Stimulated activated CD4-positive, alpha-beta T cell treated with anti-CD3 and anti-CD28 coated beads, Interleukin-15, amount 100 ng/mL, for 48 hours (primary cell): Measurements from ENCODE around the gene DUSP11.
A peak's percentile ranks its signal among the peaks of the same experiment; 100 is the strongest.
"Not testable (repeated sequence)": the region's sequence is repeated elsewhere in the genome, so short reads cannot be mapped to it uniquely, and the experiment has no call there.

Experiments used
- DNase-seq, 2 donors: peaks; one replicate each; pipeline ENCODE4 v3.0.0-alpha.2; 2020; ENCODE audit warnings: low read depth in 2 of 2

DUSP11 gene

DNA sequence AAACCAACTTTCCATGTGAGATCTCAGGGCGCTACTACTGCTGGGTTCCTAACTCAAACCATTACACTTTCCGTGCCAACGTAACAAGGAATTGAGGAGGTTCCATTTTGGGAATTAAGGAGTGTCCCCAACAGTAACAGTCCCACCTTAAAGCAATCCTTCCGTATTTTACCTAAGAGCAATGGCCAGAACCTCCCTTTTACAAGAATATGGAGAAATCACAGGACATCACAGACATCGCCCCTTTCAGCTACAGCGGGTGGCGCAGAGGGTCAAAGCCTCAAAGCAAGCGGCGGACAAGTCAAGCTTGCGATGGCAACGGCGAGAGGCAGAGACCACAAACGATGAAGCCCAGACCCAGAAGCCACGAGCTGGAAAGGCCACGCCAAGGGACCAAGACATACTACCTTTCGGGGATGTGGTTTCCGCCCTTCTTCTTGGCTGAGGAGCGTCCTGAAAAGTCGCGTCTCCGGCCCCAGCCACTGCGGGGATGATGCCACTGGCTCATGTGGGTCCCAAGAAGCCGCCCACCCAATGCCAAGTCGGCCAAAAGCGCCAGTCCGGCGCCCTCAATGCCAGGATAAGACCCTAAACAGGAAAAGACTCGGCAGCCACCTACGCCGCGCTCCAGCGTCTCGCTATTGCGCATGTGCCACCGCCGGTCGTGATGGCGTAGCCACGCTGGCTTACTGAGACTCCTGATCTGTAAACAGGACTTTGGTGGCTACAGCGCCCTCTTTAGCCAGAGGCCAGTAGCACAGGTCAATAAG lies at the start of gene DUSP11:
TSS of gene DUSP11 (minus strand) at position 637 of the 770 bp plus-strand sequence. CDS start at position 508, 129 bp downstream.
- peak; percentile 91 to 95 for DNase-seq

DNA sequence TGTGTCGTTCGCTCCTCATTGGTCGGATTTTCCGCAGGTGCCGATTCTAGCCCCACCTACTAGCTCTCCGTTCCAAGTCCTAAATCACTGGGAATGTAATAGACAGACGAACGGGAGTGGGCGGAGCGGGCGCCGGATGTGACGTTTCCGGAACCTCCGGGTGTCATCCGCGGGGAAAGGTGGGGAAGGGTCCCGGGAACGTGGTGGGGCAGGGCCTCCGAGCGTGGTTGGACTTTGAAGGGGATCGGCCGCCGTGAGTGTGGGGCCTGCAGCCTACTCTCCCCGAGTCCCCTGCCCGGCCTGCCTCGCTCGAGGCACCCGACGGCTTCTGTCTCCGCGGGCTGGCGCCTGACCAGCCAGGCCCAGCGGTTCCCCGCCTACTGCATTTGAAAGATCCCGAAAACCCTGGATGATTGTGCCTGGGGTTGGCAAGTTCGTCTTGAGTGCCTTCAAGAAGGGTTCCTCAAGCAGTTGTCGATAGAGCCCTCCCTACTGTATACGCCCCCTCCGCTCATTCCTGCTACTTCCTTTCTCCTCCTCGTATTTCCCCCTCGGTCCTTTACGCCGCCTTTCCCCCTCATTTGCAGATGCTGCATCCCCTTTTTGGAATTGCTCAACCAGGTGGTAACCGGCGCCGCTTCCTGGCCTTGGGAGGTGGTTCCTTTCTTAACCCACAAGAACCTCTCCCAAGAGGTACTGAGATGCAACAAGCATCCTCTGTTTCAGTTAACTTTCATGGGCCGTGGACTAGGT lies 49.1 kb upstream of the DUSP11 start, which contains the start of gene STAMBP:
TSS of gene STAMBP (plus strand) at position 144 of the 753 bp plus-strand sequence. CDS start 1,896 bp downstream, outside the sequence.
- DNase-seq = peak; percentile 83 to 88

DNA sequence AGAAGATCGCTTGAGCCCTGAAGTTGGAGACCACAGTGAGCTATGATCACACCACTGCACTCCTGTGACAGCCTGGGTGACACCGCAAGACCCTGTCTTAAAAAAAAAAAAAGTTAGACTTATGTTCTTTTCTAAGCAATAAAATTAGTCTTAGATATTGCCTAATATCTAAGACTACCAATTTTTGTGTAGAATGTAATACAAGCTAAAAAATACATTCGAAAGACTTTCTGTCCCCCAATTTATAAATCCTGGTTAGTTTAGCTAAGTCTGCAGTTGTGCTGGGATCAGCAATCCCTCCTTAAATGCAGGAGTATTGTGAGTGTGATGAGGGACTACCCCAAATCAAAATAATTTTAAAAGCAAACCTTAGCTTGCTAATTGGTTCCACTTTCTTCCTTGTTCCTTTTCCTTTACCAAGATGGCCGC lies 48.5 kb upstream of the DUSP11 start:
- no peak for DNase-seq

DNA sequence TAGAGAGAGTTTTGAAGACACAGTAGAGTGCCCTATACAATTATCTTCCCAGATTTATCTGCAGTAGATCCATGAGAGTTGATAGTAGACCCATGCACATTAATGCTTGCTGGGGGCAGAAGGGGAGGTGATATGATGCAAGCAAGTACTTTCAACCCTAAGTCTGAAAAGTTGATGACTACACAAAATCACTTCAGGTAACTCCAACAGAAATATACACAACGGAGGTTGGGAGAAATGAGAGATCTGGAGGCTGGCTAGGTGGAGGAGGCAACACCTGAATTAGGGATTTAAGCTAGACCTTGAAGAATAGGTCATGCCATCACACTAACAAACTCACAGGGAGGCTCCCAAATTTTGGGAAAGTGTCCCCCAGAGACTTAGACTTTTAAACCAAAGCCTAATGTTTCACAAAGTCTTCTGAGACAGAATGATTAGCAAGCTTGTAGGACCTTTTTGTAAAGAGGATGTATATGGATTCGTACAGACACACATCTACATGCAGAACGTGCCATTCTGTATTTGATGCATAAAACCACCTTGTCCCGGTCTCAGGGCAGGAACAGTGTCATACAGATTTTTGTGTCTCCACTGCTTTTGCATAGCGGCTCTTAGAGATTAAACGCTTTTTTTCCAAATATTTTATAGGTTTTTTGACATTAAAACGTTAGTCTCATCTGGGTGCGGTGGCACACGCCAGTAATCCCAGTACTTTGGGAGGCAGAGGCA lies 47.9 kb upstream of the DUSP11 start:
- DNase-seq = no peak

DNA sequence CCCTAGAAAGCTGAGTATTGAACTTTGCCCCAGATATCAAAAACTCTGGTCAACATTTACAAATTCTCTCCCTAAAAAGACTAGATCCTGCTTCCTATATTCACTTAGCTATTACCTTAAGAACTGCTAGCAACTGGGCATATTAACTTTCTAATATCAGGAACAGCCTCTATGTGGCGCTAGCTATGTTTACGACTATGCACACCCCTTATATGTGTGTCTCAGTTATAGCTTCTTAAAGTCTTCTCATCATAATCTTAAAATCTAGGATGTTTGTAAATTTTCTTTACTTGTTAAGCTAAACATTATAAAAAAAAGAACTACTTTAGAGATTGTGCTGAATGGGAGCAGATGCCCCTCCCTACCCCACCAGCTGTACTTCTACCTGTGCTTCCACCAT lies 47.1 kb upstream of the DUSP11 start:
- no peak for DNase-seq

DNA sequence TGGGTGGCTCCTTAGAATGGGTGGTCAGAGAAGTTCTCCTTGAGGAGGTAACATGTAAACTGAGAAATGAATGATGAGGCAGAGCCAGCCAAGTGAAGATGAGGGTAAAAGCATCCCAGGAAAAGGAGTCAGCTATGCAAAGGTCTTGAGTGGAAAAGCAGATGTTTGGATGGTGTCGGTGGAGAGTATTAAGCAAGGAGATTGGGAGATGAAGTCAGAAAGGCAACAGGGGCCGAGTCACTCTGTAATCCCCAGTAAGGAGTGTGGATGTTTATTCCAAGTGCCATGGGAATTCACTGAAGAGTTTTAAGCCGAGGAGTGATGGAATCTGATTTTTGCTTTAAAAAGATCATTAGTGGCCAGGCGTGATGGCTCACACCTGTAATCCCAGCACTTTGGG lies 45.5 kb upstream of the DUSP11 start:
- no peak for DNase-seq

DNA sequence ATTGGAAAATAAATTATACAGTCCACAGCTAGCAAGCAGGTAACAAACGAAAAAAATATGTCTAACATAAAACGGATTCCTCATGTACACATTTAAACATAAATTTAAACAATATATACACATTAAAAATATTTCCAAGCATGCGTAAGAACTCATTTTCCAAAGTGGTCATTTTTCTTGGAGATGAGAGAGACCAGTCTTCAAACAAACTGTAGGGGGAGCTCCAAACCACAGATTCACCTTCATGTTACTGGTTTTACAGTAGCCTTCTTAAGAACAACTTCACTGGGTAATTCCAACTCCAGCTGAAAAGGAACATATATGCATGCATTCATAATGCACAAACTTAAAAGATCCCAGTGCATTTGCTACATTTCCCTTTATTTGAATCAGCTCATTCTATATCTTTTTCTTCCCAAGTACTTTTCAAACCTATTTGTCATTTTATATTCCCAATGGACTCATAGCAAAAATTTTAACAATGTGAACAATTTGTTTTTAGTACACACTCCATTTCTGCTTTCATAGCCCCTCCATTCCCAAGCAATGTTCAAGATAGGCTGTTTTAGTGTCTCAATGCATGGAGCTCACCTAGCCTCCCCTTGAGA lies 44.1 kb upstream of the DUSP11 start:
- no peak for DNase-seq

DNA sequence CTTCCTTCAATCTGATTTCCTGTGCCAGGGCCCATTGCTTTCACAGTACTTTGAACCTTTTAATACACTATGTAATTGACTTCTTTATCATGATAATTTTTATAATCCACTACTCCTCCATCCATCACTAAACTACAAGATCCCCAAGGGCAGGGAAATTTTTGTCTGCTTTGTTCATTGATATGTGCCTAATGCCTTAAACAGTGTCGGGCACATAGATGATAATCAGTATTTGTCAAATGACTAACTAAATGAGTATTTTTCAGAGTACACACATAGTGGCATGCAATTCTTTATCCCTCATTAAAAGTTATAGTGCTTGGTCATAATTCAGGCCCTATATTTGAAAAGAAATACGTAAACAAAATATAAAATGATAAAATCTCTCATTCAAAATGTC lies 43.5 kb upstream of the DUSP11 start:
- DNase-seq = no peak

DNA sequence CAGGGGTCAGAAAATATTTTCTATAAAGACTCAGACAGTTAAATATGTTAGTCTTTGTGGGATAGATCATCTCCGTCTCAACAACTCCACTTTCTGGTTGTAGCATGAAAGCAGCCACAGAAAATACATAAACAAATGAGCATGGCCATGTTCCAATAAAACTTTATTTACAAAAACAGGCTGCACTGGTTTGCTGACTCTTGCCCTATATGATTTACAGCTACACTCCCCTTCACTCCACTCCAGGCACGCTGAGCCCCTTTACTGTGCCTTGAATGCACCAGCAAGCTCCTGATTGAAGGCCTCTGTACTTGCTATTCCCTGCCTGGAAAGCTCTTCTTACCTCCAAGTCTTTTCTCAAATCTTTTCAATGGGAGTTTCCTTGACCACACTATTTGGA lies 43.1 kb upstream of the DUSP11 start:
- no peak for DNase-seq

DNA sequence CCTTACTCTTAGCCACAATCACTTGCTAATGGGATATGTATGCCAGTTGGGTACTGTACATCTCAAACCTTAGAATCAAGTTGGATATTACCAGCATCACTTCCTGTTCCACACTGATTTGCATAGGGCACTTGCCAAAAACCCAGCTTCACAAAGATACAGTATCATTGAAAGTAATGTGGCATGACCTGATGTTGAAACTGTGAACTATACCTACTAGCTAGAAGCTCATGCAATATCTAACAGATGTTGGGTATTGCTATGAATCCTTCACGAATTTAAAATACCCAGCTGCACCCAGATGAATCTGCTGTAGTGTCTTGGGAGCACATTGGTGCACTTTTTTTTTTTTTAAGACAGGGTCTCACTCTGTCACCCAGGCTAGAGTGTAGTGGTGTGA lies 42.4 kb upstream of the DUSP11 start:
- no peak for DNase-seq

DNA sequence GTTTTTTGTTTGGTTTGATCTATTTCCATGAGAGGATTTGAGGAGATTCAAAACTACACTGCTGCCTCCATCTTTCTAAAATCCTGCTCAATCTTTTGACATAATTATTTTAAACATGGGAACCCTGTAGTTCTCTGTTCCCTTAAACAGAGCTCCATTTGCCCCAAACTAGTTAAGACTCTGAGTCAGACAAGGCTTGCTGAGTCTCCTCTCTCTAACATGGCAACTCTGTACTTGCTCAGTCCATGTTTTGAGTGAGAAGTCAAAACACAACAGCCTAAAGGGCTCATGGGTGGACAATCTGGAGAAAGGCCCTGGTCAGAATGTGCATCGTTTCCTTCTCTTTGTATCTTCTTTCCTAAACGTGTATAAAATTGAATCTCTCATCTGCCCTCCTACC lies 41.8 kb upstream of the DUSP11 start:
- DNase-seq = no peak

DNA sequence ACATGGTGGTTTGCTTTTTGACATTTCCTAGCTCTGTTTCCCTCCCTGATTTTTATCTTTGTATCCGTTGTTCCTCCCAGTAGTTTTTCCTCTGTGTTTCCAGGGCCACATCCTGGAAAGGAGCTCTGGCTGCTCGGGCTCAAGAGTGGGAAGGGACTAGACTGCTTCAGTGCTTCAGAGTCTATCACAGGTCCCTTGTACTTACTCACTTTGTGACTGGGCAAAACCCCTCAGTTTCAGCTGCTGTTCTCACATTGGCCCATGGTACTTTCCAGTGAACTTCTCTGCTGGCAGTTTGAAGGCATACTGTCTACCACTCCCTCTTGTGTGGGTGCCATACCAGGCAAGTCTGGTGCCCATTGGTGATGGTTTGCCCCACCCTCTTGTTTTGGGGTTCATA lies 41.3 kb upstream of the DUSP11 start:
- DNase-seq = peak in 1 of 2 donors; percentile 26

DNA sequence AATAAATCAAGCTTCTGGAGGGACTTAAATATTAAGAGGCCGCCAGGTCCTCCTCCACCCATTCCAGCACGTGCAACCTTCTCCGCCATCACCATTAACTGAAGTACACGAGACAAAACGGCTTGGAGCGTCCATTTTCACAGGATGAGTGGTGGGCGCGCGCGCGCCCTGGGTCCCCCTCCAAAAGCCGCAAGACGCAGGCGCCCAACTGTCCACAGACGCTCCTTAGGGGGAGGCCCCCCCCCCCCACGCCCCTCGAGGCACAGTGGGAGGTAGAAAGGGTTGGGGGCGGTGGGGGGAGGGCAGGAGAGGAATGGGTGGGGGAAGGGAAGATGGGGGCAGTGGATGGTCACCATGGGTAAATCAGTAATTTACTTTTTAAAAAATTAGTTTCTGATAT lies 38.4 kb upstream of the DUSP11 start:
- no peak for DNase-seq

DNA sequence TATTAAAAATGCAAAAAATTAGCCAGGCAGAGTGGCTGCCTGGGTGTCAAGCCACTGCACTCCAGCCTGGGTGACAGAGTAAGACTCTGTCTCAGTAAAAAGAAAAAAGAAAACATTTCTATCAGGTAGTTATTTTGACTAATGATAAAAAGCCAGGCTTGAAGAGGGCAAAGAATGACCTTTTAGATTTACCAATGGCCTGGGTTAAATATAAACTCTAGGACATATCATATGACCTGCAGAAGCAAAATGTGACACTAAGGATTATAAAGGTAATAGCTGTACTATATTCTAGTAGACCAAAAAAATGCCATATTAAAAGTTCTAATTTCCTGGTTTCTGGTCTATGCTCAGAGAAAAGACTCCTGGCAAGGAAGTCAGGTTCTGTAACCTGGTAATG lies 32.7 kb upstream of the DUSP11 start:
- DNase-seq = no peak

DNA sequence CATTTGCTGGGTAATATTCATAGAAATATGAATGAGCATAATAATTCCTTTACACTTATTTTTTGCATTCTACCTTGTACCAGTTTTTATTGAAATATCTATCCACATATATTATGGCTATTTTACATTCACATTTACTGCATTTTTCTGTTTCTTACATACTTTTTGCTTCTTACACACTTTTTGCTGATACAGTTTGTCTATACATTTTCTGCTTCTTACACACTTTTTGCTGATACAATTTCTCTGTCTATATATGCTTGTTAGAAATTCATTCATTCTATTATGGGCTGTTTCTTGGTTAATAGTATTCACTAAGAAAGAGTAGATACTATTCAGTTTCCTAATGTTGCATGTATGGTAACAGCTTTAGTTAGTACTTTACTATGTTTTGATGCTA lies 32.0 kb upstream of the DUSP11 start:
- no peak for DNase-seq

DNA sequence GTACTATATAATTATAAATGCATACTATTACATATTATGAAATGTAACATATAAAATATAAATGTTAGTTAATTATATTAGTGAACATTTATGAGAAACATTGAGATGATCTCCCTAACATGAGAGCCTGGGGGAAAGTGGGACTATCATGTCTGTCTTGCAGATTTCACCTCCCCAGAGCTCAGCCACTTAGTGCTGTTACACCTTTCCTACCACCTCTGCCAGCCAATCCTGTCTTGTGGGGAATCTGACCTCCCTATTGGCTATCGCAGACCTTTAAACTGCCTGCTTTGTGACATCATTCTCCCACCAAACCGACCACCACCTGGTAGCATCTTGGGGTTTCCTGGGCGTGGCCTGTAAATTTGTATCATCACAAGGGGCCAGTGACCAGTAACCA lies 4.0 kb upstream of the DUSP11 start, which contains the start of gene C2orf78:
TSS of gene C2orf78 (plus strand) at position 301 of the 400 bp plus-strand sequence. CDS start 127 bp downstream, outside the sequence.
- not testable (repeated sequence) for DNase-seq

DNA sequence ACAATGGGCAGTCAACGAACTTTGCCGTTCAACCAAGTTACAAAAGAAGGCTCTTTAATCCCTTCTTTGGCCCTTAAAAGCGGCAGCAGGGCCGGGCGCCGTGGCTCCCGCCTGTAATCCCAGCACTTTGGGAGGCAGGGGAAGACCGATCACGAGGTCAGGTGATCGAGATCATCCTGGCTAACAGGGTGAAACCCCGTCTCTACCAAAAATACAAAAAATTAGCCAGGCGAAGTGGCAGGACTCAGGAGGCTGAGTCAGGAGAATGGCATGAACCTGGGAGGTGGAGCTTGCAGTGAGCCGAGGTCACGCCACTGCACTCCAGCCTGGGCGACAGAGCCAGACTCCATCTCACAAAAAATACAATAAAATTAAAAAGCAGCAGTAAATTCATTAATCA lies 3.5 kb upstream of the DUSP11 start:
- DNase-seq = not testable (repeated sequence)

DNA sequence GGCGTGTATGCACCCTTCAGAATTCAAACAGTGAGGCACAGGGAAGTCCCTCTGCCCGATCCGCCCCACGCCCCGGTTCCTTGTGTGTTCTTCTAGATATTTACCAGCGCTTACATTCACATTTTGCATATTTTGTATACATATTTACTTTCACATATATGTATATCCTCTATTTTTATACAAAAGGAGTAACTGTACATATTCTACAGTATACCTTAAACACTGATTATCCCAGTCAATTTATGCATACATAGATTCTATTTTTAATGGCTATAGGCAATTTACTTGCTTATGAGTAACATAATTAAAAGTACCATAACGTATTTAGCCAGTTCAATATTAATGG lies 307 bp upstream of the DUSP11 start:
- DNase-seq = no peak

DNA sequence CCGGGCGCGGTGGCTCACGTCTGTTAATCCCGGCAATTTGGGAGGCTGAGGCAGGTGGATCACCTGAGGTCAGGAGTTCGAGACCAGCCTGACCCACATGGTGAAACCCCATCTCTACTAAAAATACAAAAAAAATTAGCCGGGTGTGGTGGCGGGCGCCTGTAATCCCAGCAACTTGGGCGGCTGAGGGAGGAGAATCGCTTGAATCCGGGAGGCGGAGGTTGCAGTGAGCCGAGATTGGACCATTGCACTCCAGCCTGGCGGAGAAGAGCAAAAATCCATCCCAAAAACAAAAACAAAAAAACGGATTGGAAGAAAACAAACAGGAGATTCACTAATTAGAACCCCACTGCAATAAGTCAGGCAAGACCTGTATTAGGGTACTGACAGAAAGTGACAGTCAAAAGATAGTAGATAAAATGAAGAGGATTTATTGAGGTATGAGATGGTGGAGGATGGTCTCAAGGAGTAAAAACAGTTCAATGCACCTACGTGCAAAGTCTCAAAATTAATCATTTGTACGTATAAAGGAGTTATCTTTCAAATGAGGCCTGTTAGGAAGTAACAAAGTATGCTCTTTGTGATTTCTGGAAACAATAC lies 936 bp downstream of the DUSP11 start:
- DNase-seq = not testable (repeated sequence)

DNA sequence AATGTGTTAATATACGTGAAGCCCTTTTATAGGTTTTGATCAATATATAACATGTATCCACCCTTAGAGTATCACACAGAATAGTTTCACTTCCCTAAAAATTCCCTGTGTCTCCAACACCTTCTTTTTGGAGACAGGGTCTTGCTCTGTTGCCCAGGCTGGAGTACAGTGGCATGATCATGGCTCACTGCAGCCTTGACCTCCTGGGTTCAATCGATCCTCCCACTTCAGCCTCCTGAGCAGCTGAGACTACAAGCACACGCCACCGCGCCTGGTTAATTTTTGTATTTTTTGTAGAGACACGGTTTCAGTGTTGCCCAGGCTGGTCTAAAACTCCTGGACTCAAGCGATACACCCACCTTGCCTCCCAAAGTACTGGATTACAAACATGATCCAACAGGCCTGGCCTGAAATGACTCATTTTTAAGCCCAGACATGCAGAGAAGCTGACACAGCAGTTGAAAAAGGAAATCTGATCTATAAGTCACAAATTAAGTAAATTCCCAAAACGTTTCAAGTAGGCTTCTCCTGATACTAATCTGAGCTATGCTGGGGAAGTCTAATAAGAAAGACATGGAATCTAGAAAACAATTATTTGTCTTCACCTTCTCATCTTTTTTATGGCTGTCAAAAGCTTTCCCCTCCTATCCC lies 2.9 kb downstream of the DUSP11 start:
- DNase-seq = no peak

DNA sequence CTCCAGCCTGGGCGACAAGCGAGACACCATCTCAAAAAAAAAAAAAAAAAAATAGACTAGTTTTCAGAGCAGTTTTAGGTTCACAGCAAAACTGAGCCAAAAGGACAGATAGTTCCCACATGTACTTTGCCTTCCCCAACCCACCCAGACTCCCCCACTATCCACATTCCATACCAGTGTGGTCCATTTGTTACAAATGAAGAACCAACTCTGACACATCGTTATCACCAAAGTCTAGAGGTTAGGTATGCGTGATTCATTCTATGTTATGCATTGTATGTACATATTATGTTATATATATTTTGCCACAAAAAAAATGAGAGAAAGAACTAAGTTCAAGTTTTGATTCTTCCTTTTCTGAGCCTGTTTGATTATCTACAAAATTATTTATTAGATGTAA lies 3.5 kb downstream of the DUSP11 start:
- no peak for DNase-seq
